ENCODE data around the gene ANXA3. TPM values are rescaled to one million over a fixed set of nuclear protein-coding genes. Genes with fewer than 3 reads are reported as not detected.

The ANXA3 gene
- total RNA-seq, 4 donors from 2014 or later: 14.2 to 49.6 (median 30.4) TPM

GRCh38 chr4:78644744-78645330, 93.3 kb downstream of the ANXA3 start:
- 38 to 39% methylated on average over 4 of the region's 4 CpGs for WGBS, 2 donors (ENCODE audit: low coverage in 1 of 2)
- Histone ChIP-seq H3K4me1 (peaks cover 7 to 57% (median 24%) of the 10 kb centered on the region in 4 donors), H3K9me3 (no peaks in the 10 kb centered on the region), H3K27me3 (no peaks in the 10 kb centered on the region), H3K27ac (peak overlapping the region; percentile 75 to 82 (median 78)), H3K4me3 (no peak overlapping the region), H3K36me3 (no peaks in the 10 kb centered on the region)
- in situ Hi-C loops (cut with MboI; ENCODE audit: low pct_ligation_motif_present in 1 of 4, low pct_unique_long_range_greater_than_20kb in 1 of 4, low sequenced_read_pairs in 3 of 4) (no loop called here), intact Hi-C loops (cut with DNase I; ENCODE audit: low total_unique reads) (no loop called here)
- peak; percentile 58 for DNase-seq
- TF ChIP-seq EP300 (IDR thresholded peaks at IDR 0.05; ENCODE audit: low read depth): no peak
- TF ChIP-seq, protein P1, sequence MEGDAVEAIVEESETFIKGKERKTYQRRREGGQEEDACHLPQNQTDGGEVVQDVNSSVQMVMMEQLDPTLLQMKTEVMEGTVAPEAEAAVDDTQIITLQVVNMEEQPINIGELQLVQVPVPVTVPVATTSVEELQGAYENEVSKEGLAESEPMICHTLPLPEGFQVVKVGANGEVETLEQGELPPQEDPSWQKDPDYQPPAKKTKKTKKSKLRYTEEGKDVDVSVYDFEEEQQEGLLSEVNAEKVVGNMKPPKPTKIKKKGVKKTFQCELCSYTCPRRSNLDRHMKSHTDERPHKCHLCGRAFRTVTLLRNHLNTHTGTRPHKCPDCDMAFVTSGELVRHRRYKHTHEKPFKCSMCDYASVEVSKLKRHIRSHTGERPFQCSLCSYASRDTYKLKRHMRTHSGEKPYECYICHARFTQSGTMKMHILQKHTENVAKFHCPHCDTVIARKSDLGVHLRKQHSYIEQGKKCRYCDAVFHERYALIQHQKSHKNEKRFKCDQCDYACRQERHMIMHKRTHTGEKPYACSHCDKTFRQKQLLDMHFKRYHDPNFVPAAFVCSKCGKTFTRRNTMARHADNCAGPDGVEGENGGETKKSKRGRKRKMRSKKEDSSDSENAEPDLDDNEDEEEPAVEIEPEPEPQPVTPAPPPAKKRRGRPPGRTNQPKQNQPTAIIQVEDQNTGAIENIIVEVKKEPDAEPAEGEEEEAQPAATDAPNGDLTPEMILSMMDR (IDR thresholded peaks at IDR 0.05): peak; percentile 87 to 96 (median 89)

- Histone ChIP-seq H3K4me3 (no peak overlapping the region), H3K9me3 (no peaks in the 10 kb centered on the region), H3K27me3 (no peaks in the 10 kb centered on the region), H3K27ac (peak overlapping the region; percentile 75 to 82 (median 78)), H3K36me3 (no peaks in the 10 kb centered on the region), H3K4me1 (peaks cover 7 to 57% (median 24%) of the 10 kb centered on the region in 4 donors)
- 25 to 47% methylated on average over 8 to 10 of the region's 10 CpGs for WGBS, 2 donors (ENCODE audit: low coverage in 1 of 2)
- intact Hi-C loops (cut with DNase I; ENCODE audit: low total_unique reads): no loop called here
- in situ Hi-C loops (cut with MboI; ENCODE audit: low pct_ligation_motif_present in 1 of 4, low pct_unique_long_range_greater_than_20kb in 1 of 4, low sequenced_read_pairs in 3 of 4): no loop called here
- TF ChIP-seq POLR2A (IDR thresholded peaks at IDR 0.05) (no peak), EP300 (IDR thresholded peaks at IDR 0.05; ENCODE audit: low read depth) (no peak), POLR2AphosphoS5 (IDR thresholded peaks at IDR 0.05) (peak in 2 of 3 donors; percentile 28 to 31)
- TF ChIP-seq, protein P1 (IDR thresholded peaks at IDR 0.05): no peak
- DNase-seq: peak; percentile 70
These were observed 94.5 kb downstream of the ANXA3 start for GRCh38 chr4:78645853-78646757.

GRCh38 chr4:78647272-78647671, 95.7 kb downstream of the ANXA3 start:
- intact Hi-C loops (cut with DNase I; ENCODE audit: low total_unique reads): no loop called here

More at GRCh38 chr4:78647272-78647671, 95.7 kb downstream of the ANXA3 start:
- Histone ChIP-seq H3K36me3 (no peaks in the 10 kb centered on the region), H3K9me3 (no peaks in the 10 kb centered on the region), H3K4me1 (peaks cover 7 to 56% (median 24%) of the 10 kb centered on the region in 4 donors), H3K27me3 (no peaks in the 10 kb centered on the region), H3K27ac (peak overlapping the region in 1 of 4 donors; percentile 82), H3K4me3 (no peak overlapping the region)
- in situ Hi-C loops (cut with MboI; ENCODE audit: low pct_ligation_motif_present in 1 of 4, low pct_unique_long_range_greater_than_20kb in 1 of 4, low sequenced_read_pairs in 3 of 4): no loop called here
- 54 to 65% methylated on average over 2 of the region's 2 CpGs for WGBS, 2 donors (ENCODE audit: low coverage in 1 of 2)
- TF ChIP-seq POLR2AphosphoS5 (IDR thresholded peaks at IDR 0.05): no peak
- TF ChIP-seq POLR2A (IDR thresholded peaks at IDR 0.05): no peak
- no peak for TF ChIP-seq EP300 (IDR thresholded peaks at IDR 0.05; ENCODE audit: low read depth)
- TF ChIP-seq, protein P1 (IDR thresholded peaks at IDR 0.05): no peak
- DNase-seq: no peak

All from transverse colon (tissue), 4 donors.